SIG-M5 treated with dmso at 0.1 percent for 504 hours (cell line): Measurements from ENCODE around the gene POLR2C.

ENCODE experiments used
- DNase-seq: peaks from one replicate; lab custom pipeline; 2025; ENCODE audit not compliant: unreplicated experiment; lab: John Stamatoyannopoulos, UW

POLR2C gene

GRCh38 chr16:57517397-57518367, 55.2 kb downstream of the POLR2C start:
- no peak for DNase-seq

GRCh38 chr16:57518520-57518919, 56.0 kb downstream of the POLR2C start:
- no peak for DNase-seq

- DNase-seq = no peak
Observed at GRCh38 chr16:57518922-57519321, 56.4 kb downstream of the POLR2C start.

GRCh38 chr16:57519796-57520360, 57.4 kb downstream of the POLR2C start:
- peak; percentile 13 for DNase-seq
